Heart right ventricle (tissue), 16 donors: ENCODE data around the gene SP100. TPM values are rescaled to one million over a fixed set of nuclear protein-coding genes. Genes with fewer than 3 reads are reported as not detected.

Experiments
- ATAC-seq, 8 donors: fragments of 200-7000 bp; cut with Tn5 transposase; one replicate each; pipeline ENCODE4 v1.9.1; 2020; ENCODE audit warnings: mild to moderate bottlenecking in 8 of 8, moderate library complexity in 8 of 8, moderate number of reproducible peaks in 1 of 8
- DNase-seq, 2 donors: peaks; one replicate each; pipeline ENCODE4 v3.0.0-alpha.2; 2020
- H3K27ac ChIP-seq, 10 donors: fragments of 200-600 bp; sonication (generic) in 2 of 10; one replicate each; pipeline versions ENCODE4 v1.5.0 to v1.8.0; 2020 to 2022; ENCODE audit warnings: mild to moderate bottlenecking in 3 of 10
- H3K27me3 ChIP-seq, 7 donors: fragments of 200-600 bp; one replicate each; pipeline ENCODE4 v1.8.0; 2021 to 2022; ENCODE audit warnings: mild to moderate bottlenecking in 2 of 7
- H3K36me3 ChIP-seq, 9 donors: fragments of 200-600 bp; sonication (generic) in 1 of 9; one replicate each; pipeline versions ENCODE4 v1.5.0 to v1.8.0; 2020 to 2022; ENCODE audit warnings: mild to moderate bottlenecking in 2 of 9
- H3K4me1 ChIP-seq, 9 donors: fragments of 200-600 bp; sonication (generic) in 1 of 9; one replicate each; pipeline versions ENCODE4 v1.5.0 to v1.8.0; 2020 to 2022; ENCODE audit warnings: mild to moderate bottlenecking in 4 of 9
- H3K4me3 ChIP-seq, 10 donors: fragments of 200-600 bp; sonication (generic) in 2 of 10; one replicate each; pipeline versions ENCODE4 v1.5.0 to v1.8.0; 2020 to 2022; ENCODE audit warnings: mild to moderate bottlenecking in 7 of 10, moderate library complexity in 2 of 10
- H3K9me3 ChIP-seq, 11 donors: fragments of 200-600 bp in 10 of 11; sonication (generic) in 2 of 11; one replicate each; pipeline versions ENCODE4 v1.5.0 to v1.8.0; 2013 to 2022; ENCODE audit warnings: mild to moderate bottlenecking in 2 of 11, control low read depth in 1 of 11, moderate library complexity in 1 of 11
- CTCF ChIP-seq, 9 donors: fragments of 200-600 bp; sonication (generic) in 2 of 9; IDR thresholded peaks; one replicate each; pipeline versions ENCODE4 v1.5.0 to v1.8.0; 2021 to 2022; ENCODE audit warnings: antibody characterized with exemption in 9 of 9, mild to moderate bottlenecking in 5 of 9, moderate library complexity in 1 of 9
- WGBS, 2 donors: extraction: QIAGEN DNeasy Blood & Tissue Kit; methylation state at CpG; one replicate each; pipeline ENCODE4 v1.1.7; 2013; ENCODE audit warnings: inconsistent platforms in 1 of 2; 5-methylcytosine and 5-hydroxymethylcytosine counted together
- intact Hi-C, 10 donors: fragments of 100-400 bp; cut with DNase I; formaldehyde crosslinking; loops; one replicate each; pipeline versions ENCODE4 v1.11.1 to v1.14.2; 2022
- polyA plus RNA-seq, 2 donors: library from polyadenylated mRNA; stranded (reverse); fragments of 200-250 nt; gene quantifications; one replicate each; pipeline ENCODE4 v1.2.3, GENCODE V29; 2013
- total RNA-seq, 10 donors: library from RNA; stranded (reverse); fragmentation: NEBNext Ultra II Directional in 3 of 10; extraction: Animal tissue kit (Norgen Biotek cat#: 25700) in 3 of 10; gene quantifications; one replicate each; pipeline versions ENCODE4 v1.2.1 to v1.2.4, GENCODE V29; 2021 to 2023
- donor health status: Arrhythmogenic right ventricular cardiomyopathy.
- donor health status: ischemic (EF 13 %, LVEDD 7.1; RV severe dilation, severe dysfunction).
- donor health status: healthy with polysubstance abuse.
- donor health status: DM: no; HTN: yes; CAD: no.
- donor health status: DM: no; HTN: no; CAD: no.
- donor health status: ischemic (EF 25% LVEDD 6.9; RV normal size, moderate dysfunction).
- donor health status: ischemic (EF 25% LVEDD 5.7; RV mildly dilated, moderate dysfunction).
- donor health status: healthy.
- donor health status: DM: yes; HTN: yes; CAD: no.
- donor health status: Ischemic cardiomyopathy.
- donor health status: ischemic (EF 35%, LVEDD 5.7; RV mildly dilated, moderate dysfunction).
- donor health status: nonischemic (EF 11% LVEDD 7.7; RV severe dilation, severe dysfunction).
- donor health status: DM: yes; HTN: yes; CAD: no.
- donor health status: PGD.
- donor health status: ischemic (EF 29% LVEDD 5.4; RV normal size, mild dysfunction).
- donor health status: nonischemic (EF 23%, LVEDD 6.1; RV moderate dilation, normal function).

The SP100 gene
- total and polyA plus RNA-seq, 12 donors, result 20.3 to 123 (median 57.7) TPM

- intact Hi-C loops, result loop anchor here in 1 of 10 donors (5.0 kb wide), 1 partner anchor 255 kb away; no protein-coding TSS in a partner anchor
- TF ChIP-seq CTCF (IDR thresholded peaks at IDR 0.05), result no peak
- H3K4me3 ChIP-seq, result no peak overlapping the region
- ATAC-seq (no peak), DNase-seq (no peak)
- H3K27ac ChIP-seq, result no peak overlapping the region
- H3K9me3 ChIP-seq, result peaks cover 0 to 27% (median 0%) of the 10 kb centered on the region in 11 donors
- 58 to 67% methylated on average over 2 of the region's 2 CpGs for WGBS, 2 donors
- H3K36me3 ChIP-seq, result peaks cover 0 to 61% (median 23%) of the 10 kb centered on the region in 9 donors
- no peaks in the 10 kb centered on the region for H3K4me1 ChIP-seq
- no peaks in the 10 kb centered on the region for H3K27me3 ChIP-seq
Observed at GRCh38 chr2:230542751-230543150, 126.8 kb downstream of the SP100 start.

GRCh38 chr2:230552181-230552580 is 136.2 kb downstream of the SP100 start:
- ATAC-seq (no peak), DNase-seq (no peak)
- TF ChIP-seq CTCF (IDR thresholded peaks at IDR 0.05), result no peak
- intact Hi-C loops, result no loop called here
- Histone ChIP-seq H3K4me3 (no peak overlapping the region), H3K27me3 (peaks cover 0 to 5% (median 0%) of the 10 kb centered on the region in 7 donors), H3K9me3 (peaks cover 0 to 12% (median 4%) of the 10 kb centered on the region in 11 donors), H3K36me3 (no peaks in the 10 kb centered on the region), H3K27ac (no peak overlapping the region), H3K4me1 (no peaks in the 10 kb centered on the region)
- WGBS, 2 donors, result 92 to 96% methylated on average over 2 of the region's 2 CpGs

GRCh38 chr2:230557065-230557464 is 141.1 kb downstream of the SP100 start:
- Histone ChIP-seq H3K27me3 (peaks cover 0 to 11% (median 0%) of the 10 kb centered on the region in 7 donors), H3K36me3 (no peaks in the 10 kb centered on the region), H3K4me1 (no peaks in the 10 kb centered on the region), H3K27ac (no peak overlapping the region), H3K9me3 (peaks cover 0 to 19% (median 4%) of the 10 kb centered on the region in 11 donors), H3K4me3 (no peak overlapping the region)
- WGBS, 2 donors, result 0 to 27% methylated on average over 1 of the region's 1 CpG
- ATAC-seq (no peak), DNase-seq (no peak)
- no peak for TF ChIP-seq CTCF (IDR thresholded peaks at IDR 0.05)
- intact Hi-C loops, result no loop called here

GRCh38 chr2:230564805-230565779 is 149.1 kb downstream of the SP100 start:
- 31 to 51% methylated on average over 11 of the region's 11 CpGs for whole genome bisulfite sequencing, 2 donors
- ATAC-seq, result no peak
- H3K36me3 ChIP-seq, result no peaks in the 10 kb centered on the region
- intact Hi-C loops, result no loop called here
- no peak overlapping the region for H3K27ac ChIP-seq
- H3K27me3 ChIP-seq, result peaks cover 0 to 6% (median 0%) of the 10 kb centered on the region in 7 donors
- DNase-seq, result no peak
- TF ChIP-seq CTCF (IDR thresholded peaks at IDR 0.05), result no peak
- peaks cover 0 to 12% (median 0%) of the 10 kb centered on the region in 9 donors for H3K4me1 ChIP-seq
- H3K4me3 ChIP-seq, result no peak overlapping the region
- no peaks in the 10 kb centered on the region for H3K9me3 ChIP-seq
